ENCODE measurements around the gene ADAM12.

Gene ADAM12

DNA sequence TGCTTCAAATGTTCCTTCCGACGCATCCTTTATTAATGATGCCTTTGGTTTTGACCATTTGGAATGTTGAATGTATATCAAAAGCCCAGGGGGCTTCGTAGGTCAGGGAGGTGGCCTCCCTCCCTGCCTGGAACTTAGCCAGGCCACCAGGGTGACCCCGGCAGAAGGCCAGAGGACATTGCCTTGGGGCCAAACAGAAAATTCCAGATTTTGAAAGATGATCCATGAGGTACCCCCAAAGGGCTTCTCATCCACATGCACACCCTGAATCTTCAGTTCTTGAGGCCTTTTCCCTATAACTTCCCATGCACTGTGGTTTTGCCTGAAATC, 171.7 kb downstream of the ADAM12 start:
- Histone ChIP-seq H3K9me2 (replicated peaks; ENCODE audit: insufficient read depth, low read length) (no peaks in the 10 kb centered on the region), H3K9me3 (replicated peaks; ENCODE audit: insufficient read depth, low read length) (no peaks in the 10 kb centered on the region), H3K36me3 (replicated peaks; ENCODE audit: insufficient read depth, low read length) (no peaks in the 10 kb centered on the region), H2AFZ (ENCODE audit: low read length) (no peak overlapping the region), H4K20me1 (ENCODE audit: insufficient read depth, low read length) (no peaks in the 10 kb centered on the region), H3K4me3 (ENCODE audit: low read length) (no peak overlapping the region), H3K9ac (ENCODE audit: low read length) (no peak overlapping the region), H3K27ac (ENCODE audit: low read length) (no peak overlapping the region), H3K79me2 (ENCODE audit: low read length) (no peaks in the 10 kb centered on the region), H3K27me3 (replicated peaks; ENCODE audit: insufficient read depth, low read length) (no peaks in the 10 kb centered on the region), H3F3A (ENCODE audit: insufficient read depth, low read length) (no peaks in the 10 kb centered on the region), H3K4me2 (ENCODE audit: low read depth, low read length) (no peak overlapping the region), H3K4me1 (ENCODE audit: low read length) (no peaks in the 10 kb centered on the region)
- DNase-seq: no peak
- TF ChIP-seq EZH2 (optimal IDR thresholded peaks at IDR 0.05; ENCODE audit: low read depth, low read length) (no peak), EZH2phosphoT487 (IDR thresholded peaks at IDR 0.05; ENCODE audit: low read length) (no peak)
- TF ChIP-seq, protein P1, sequence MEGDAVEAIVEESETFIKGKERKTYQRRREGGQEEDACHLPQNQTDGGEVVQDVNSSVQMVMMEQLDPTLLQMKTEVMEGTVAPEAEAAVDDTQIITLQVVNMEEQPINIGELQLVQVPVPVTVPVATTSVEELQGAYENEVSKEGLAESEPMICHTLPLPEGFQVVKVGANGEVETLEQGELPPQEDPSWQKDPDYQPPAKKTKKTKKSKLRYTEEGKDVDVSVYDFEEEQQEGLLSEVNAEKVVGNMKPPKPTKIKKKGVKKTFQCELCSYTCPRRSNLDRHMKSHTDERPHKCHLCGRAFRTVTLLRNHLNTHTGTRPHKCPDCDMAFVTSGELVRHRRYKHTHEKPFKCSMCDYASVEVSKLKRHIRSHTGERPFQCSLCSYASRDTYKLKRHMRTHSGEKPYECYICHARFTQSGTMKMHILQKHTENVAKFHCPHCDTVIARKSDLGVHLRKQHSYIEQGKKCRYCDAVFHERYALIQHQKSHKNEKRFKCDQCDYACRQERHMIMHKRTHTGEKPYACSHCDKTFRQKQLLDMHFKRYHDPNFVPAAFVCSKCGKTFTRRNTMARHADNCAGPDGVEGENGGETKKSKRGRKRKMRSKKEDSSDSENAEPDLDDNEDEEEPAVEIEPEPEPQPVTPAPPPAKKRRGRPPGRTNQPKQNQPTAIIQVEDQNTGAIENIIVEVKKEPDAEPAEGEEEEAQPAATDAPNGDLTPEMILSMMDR (IDR thresholded peaks at IDR 0.05; ENCODE audit: low read length): no peak

- Histone ChIP-seq H3K27ac (ENCODE audit: low read length) (no peak overlapping the region), H3K9ac (ENCODE audit: low read length) (no peak overlapping the region)
- no peak for DNase-seq
Observed at GRCh38 chr10:126215746-126216631, 172.3 kb downstream of the ADAM12 start.

GRCh38 chr10:126214679-126215078, 173.6 kb downstream of the ADAM12 start:
- H3K4me1 ChIP-seq (ENCODE audit: low read length): no peaks in the 10 kb centered on the region
- no peaks in the 10 kb centered on the region for H3K27me3 ChIP-seq (replicated peaks; ENCODE audit: insufficient read depth, low read length)
- H3F3A ChIP-seq (ENCODE audit: insufficient read depth, low read length): no peaks in the 10 kb centered on the region
- TF ChIP-seq, protein P1 (IDR thresholded peaks at IDR 0.05; ENCODE audit: low read length): no peak
- TF ChIP-seq EZH2phosphoT487 (IDR thresholded peaks at IDR 0.05; ENCODE audit: low read length): no peak
- TF ChIP-seq EZH2 (optimal IDR thresholded peaks at IDR 0.05; ENCODE audit: low read depth, low read length): no peak
- no peaks in the 10 kb centered on the region for H3K9me3 ChIP-seq (replicated peaks; ENCODE audit: insufficient read depth, low read length)
- H3K36me3 ChIP-seq (replicated peaks; ENCODE audit: insufficient read depth, low read length): no peaks in the 10 kb centered on the region
- H4K20me1 ChIP-seq (ENCODE audit: insufficient read depth, low read length): no peaks in the 10 kb centered on the region
- no peak for DNase-seq
- H3K9me2 ChIP-seq (replicated peaks; ENCODE audit: insufficient read depth, low read length): no peaks in the 10 kb centered on the region
- no peak overlapping the region for H3K4me2 ChIP-seq (ENCODE audit: low read depth, low read length)
- H3K27ac ChIP-seq (ENCODE audit: low read length): no peak overlapping the region
- no peaks in the 10 kb centered on the region for H3K79me2 ChIP-seq (ENCODE audit: low read length)
- no peak overlapping the region for H3K9ac ChIP-seq (ENCODE audit: low read length)
- no peak overlapping the region for H2AFZ ChIP-seq (ENCODE audit: low read length)
- no peak overlapping the region for H3K4me3 ChIP-seq (ENCODE audit: low read length)

More at GRCh38 chr10:126215746-126216631, 172.3 kb downstream of the ADAM12 start:
- Histone ChIP-seq H3K9me2 (replicated peaks; ENCODE audit: insufficient read depth, low read length) (no peaks in the 10 kb centered on the region), H3K9me3 (replicated peaks; ENCODE audit: insufficient read depth, low read length) (no peaks in the 10 kb centered on the region), H3K79me2 (ENCODE audit: low read length) (no peaks in the 10 kb centered on the region), H2AFZ (ENCODE audit: low read length) (no peak overlapping the region), H3K27me3 (replicated peaks; ENCODE audit: insufficient read depth, low read length) (no peaks in the 10 kb centered on the region), H3K36me3 (replicated peaks; ENCODE audit: insufficient read depth, low read length) (no peaks in the 10 kb centered on the region), H3K4me3 (ENCODE audit: low read length) (no peak overlapping the region), H3K4me2 (ENCODE audit: low read depth, low read length) (no peak overlapping the region), H3K4me1 (ENCODE audit: low read length) (no peaks in the 10 kb centered on the region), H4K20me1 (ENCODE audit: insufficient read depth, low read length) (no peaks in the 10 kb centered on the region), H3F3A (ENCODE audit: insufficient read depth, low read length) (no peaks in the 10 kb centered on the region)
- no peak for TF ChIP-seq EZH2 (optimal IDR thresholded peaks at IDR 0.05; ENCODE audit: low read depth, low read length)
- no peak for TF ChIP-seq EZH2phosphoT487 (IDR thresholded peaks at IDR 0.05; ENCODE audit: low read length)
- TF ChIP-seq, protein P1 (IDR thresholded peaks at IDR 0.05; ENCODE audit: low read length): no peak
